ENCODE results near the gene PAQR6.

The PAQR6 gene

GRCh38 chr1:156262461-156263287 is 14.8 kb upstream of the PAQR6 start:
- DNase-seq = no peak

- no peak for DNase-seq
Measured at GRCh38 chr1:156260896-156261295, 13.0 kb upstream of the PAQR6 start.

GRCh38 chr1:156259805-156260204 is 11.9 kb upstream of the PAQR6 start:
- no peak for DNase-seq

GRCh38 chr1:156258859-156259258 is 11.0 kb upstream of the PAQR6 start:
- no peak for DNase-seq

GRCh38 chr1:156257711-156258110 is 9.9 kb upstream of the PAQR6 start:
- DNase-seq = no peak

GRCh38 chr1:156253634-156254033 is 5.8 kb upstream of the PAQR6 start:
- DNase-seq = no peak

GRCh38 chr1:156251527-156251926 is 3.7 kb upstream of the PAQR6 start:
- DNase-seq = no peak

GRCh38 chr1:156249593-156249992 is 1.7 kb upstream of the PAQR6 start:
- DNase-seq = no peak

GRCh38 chr1:156248323-156248683 is 447 bp upstream of the PAQR6 start:
- no peak for DNase-seq

- DNase-seq = no peak
Measured at GRCh38 chr1:156246781-156247459, 936 bp downstream of the PAQR6 start.

- no peak for DNase-seq
Measured at GRCh38 chr1:156246241-156246780, 1.5 kb downstream of the PAQR6 start.

GRCh38 chr1:156245451-156246232 is 2.2 kb downstream of the PAQR6 start:
- peak; percentile 41 for DNase-seq

- no peak for DNase-seq
Measured at GRCh38 chr1:156244712-156245111, 3.1 kb downstream of the PAQR6 start.

GRCh38 chr1:156244126-156244525 is 3.7 kb downstream of the PAQR6 start:
- no peak for DNase-seq

GRCh38 chr1:156242738-156243137 is 5.1 kb downstream of the PAQR6 start:
- DNase-seq = no peak

- DNase-seq = no peak
Measured at GRCh38 chr1:156241926-156242325, 5.9 kb downstream of the PAQR6 start, which contains the start of gene BGLAP. Gene BGLAP (plus strand): TSS chr1:156242184. CDS start chr1:156242232, 48 bp downstream.

- DNase-seq = no peak
Measured at GRCh38 chr1:156241311-156241811, 6.5 kb downstream of the PAQR6 start.

GRCh38 chr1:156238248-156238647 is 9.6 kb downstream of the PAQR6 start:
- DNase-seq = no peak

- no peak for DNase-seq
Measured at GRCh38 chr1:156236164-156236563, 11.7 kb downstream of the PAQR6 start.

GRCh38 chr1:156233426-156234127 is 14.3 kb downstream of the PAQR6 start:
- DNase-seq = no peak

GRCh38 chr1:156232201-156232894 is 15.5 kb downstream of the PAQR6 start:
- DNase-seq = no peak

- no peak for DNase-seq
Measured at GRCh38 chr1:156230473-156230837, 17.4 kb downstream of the PAQR6 start.

Measured in CD4-positive, alpha-beta T cell treated with Interleukin-17A for 1 hour (primary cell).